Mesothelial cell of epicardium (in vitro differentiated cells): Measurements from ENCODE around the gene MED27. TPM values are rescaled to one million over a fixed set of nuclear protein-coding genes. Genes with fewer than 3 reads are reported as not detected.

Experiments
- DNase-seq, 2 experiments: peaks; one replicate each; pipeline ENCODE4 v3.0.0; 2021; ENCODE audit warnings: low spot score in 2 of 2; ENCODE audit not compliant: unreplicated experiment in 2 of 2
- H3K27ac Mint-ChIP-seq: 2 replicates; pipeline ENCODE4 v1.8.0; 2021; ENCODE audit warnings: mixed read lengths
- H3K27me3 Mint-ChIP-seq: 2 replicates; pipeline ENCODE4 v1.8.0; 2021; ENCODE audit warnings: low read depth, mixed read lengths
- H3K36me3 Mint-ChIP-seq: 2 replicates; pipeline ENCODE4 v1.8.0; 2021; ENCODE audit warnings: mixed read lengths
- H3K4me1 Mint-ChIP-seq: 2 replicates; pipeline ENCODE4 v1.8.0; 2021; ENCODE audit warnings: mixed read lengths
- H3K4me3 Mint-ChIP-seq: 2 replicates; pipeline ENCODE4 v1.8.0; 2021; ENCODE audit warnings: mild to moderate bottlenecking, moderate library complexity, mixed read lengths
- H3K9me3 Mint-ChIP-seq: 2 replicates; pipeline ENCODE4 v1.8.0; 2021; ENCODE audit warnings: mixed read lengths
- CTCF ChIP-seq: fragments of 200-600 bp; sonication (generic); IDR thresholded peaks from one replicate; pipeline ENCODE4 v1.5.0; 2021; ENCODE audit warnings: antibody characterized with exemption; ENCODE audit not compliant: unreplicated experiment
- total RNA-seq: library from RNA; stranded (reverse); gene quantifications from 3 replicates; pipeline ENCODE4 v1.2.1, GENCODE V29; 2021

Gene MED27
- total RNA-seq, 1 donor from 2014 or later: 29.0 TPM

DNA sequence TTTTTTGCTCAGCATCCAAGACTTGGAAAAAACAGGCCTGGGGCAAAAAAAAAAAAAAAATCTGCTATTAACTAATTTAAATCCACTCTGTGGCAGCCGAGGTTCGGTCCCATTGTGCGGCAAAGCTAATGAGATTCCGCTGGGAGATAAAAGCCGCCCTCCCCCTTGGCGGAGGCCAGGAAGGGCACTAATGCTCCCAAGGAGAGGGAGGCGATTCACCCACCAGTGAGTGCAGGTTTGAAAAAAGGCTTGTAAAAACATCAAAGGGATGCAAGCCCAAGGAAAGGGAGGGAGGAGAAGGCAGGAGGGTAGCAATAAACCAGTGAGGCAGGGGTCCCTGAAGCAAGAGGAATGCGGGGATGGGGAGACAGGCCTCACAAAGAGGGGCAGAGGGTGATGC is 210.3 kb downstream of the MED27 start:
- H3K9me3 Mint-ChIP-seq: no peaks in the 10 kb centered on the region
- no peaks in the 10 kb centered on the region for H3K27me3 Mint-ChIP-seq
- H3K4me1 Mint-ChIP-seq: peaks cover 14% of the 10 kb centered on the region
- no peak for DNase-seq
- TF ChIP-seq CTCF: no peak
- no peak overlapping the region for H3K4me3 Mint-ChIP-seq
- H3K36me3 Mint-ChIP-seq: peaks cover 2% of the 10 kb centered on the region
- H3K27ac Mint-ChIP-seq: peak overlapping the region; percentile 1

- Mint-ChIP-seq H3K4me3 (no peak overlapping the region), H3K27me3 (no peaks in the 10 kb centered on the region), H3K4me1 (peaks cover 14% of the 10 kb centered on the region), H3K36me3 (peaks cover 2% of the 10 kb centered on the region), H3K27ac (no peak overlapping the region), H3K9me3 (no peaks in the 10 kb centered on the region)
- DNase-seq: no peak
- TF ChIP-seq CTCF: no peak
Measured at GRCh38 chr9:131868766-131869165, 210.9 kb downstream of the MED27 start.

- Mint-ChIP-seq H3K4me1 (peaks cover 14% of the 10 kb centered on the region), H3K36me3 (peaks cover 6% of the 10 kb centered on the region), H3K4me3 (no peak overlapping the region), H3K9me3 (no peaks in the 10 kb centered on the region), H3K27me3 (no peaks in the 10 kb centered on the region), H3K27ac (no peak overlapping the region)
- no peak for TF ChIP-seq CTCF
- DNase-seq: no peak
Measured at GRCh38 chr9:131867611-131868192, 212.0 kb downstream of the MED27 start.

DNA sequence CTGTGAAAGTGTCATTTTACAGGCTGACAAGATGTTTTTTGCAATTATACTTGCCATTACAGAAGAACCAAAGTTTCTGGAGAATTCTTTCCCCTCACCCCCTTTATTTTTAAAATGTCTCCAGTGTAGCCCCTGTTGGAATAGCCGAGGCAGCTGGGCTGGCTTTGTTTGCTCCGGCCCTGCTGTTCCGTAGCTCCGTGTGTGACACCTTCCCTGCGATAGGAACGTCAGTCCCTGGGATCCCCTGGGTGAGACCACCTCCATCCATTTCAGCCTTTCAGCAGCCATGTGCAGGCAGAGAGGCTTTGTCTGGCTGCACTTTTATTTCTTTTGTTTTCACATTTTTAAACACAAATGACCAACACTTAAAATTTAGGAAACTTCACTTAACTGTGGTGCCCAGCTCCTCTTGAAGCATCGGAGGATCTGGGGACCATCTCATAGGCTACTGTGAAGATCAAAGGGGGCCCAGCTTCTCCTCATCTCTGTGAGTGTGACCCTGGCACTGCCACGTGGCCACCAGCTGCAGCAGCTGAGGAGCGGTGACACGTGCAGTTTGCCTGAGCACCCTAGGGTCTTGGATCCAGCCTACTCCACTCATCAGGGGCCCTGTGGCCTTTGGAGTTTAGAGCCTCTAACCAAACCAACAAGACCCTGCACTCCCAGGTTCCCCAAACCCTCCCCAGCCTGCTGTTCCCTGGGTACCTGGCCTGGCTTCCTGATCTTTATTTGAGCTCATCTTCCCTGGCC is 214.0 kb downstream of the MED27 start:
- TF ChIP-seq CTCF: no peak
- no peaks in the 10 kb centered on the region for H3K27me3 Mint-ChIP-seq
- H3K9me3 Mint-ChIP-seq: no peaks in the 10 kb centered on the region
- H3K4me3 Mint-ChIP-seq: no peak overlapping the region
- DNase-seq: no peak
- peaks cover 24% of the 10 kb centered on the region for H3K36me3 Mint-ChIP-seq
- H3K27ac Mint-ChIP-seq: no peak overlapping the region
- peaks cover 14% of the 10 kb centered on the region for H3K4me1 Mint-ChIP-seq

GRCh38 chr9:131864531-131864930 is 215.1 kb downstream of the MED27 start:
- H3K36me3 Mint-ChIP-seq: peaks cover 29% of the 10 kb centered on the region
- DNase-seq: no peak
- peaks cover 10% of the 10 kb centered on the region for H3K4me1 Mint-ChIP-seq

More at GRCh38 chr9:131864531-131864930, 215.1 kb downstream of the MED27 start:
- H3K27ac Mint-ChIP-seq: no peak overlapping the region
- TF ChIP-seq CTCF: no peak
- no peaks in the 10 kb centered on the region for H3K9me3 Mint-ChIP-seq
- no peaks in the 10 kb centered on the region for H3K27me3 Mint-ChIP-seq
- no peak overlapping the region for H3K4me3 Mint-ChIP-seq
